ENCODE measurements around the gene SMCHD1.

GRCh38 chr18:2709316-2709715, 53.8 kb downstream of the SMCHD1 start:
- TF ChIP-seq CTCF (conservative IDR thresholded peaks at IDR 0.05) (no peak), ZFX (IDR thresholded peaks at IDR 0.05) (no peak)

Measured in C4-2B (cell line).